Raji (cell line): ENCODE data around the gene MGRN1.

Source experiments
- POLR2A ChIP-seq: IDR thresholded peaks from 2 replicates; pipeline ENCODE4 v1.6.1; 2011; ENCODE audit warnings: low read depth, low read length, control low read depth; ENCODE audit not compliant: insufficient read depth

MGRN1 gene

GRCh38 chr16:4698321-4699045, 73.9 kb downstream of the MGRN1 start:
- TF ChIP-seq POLR2A: no peak

GRCh38 chr16:4699046-4699556, 74.5 kb downstream of the MGRN1 start:
- TF ChIP-seq POLR2A: no peak

GRCh38 chr16:4700380-4700996, 75.9 kb downstream of the MGRN1 start:
- no peak for TF ChIP-seq POLR2A

- no peak for TF ChIP-seq POLR2A
These were observed 76.5 kb downstream of the MGRN1 start for GRCh38 chr16:4700997-4701743.

- TF ChIP-seq POLR2A: no peak
These were observed 77.3 kb downstream of the MGRN1 start for GRCh38 chr16:4701791-4702465.

DNA sequence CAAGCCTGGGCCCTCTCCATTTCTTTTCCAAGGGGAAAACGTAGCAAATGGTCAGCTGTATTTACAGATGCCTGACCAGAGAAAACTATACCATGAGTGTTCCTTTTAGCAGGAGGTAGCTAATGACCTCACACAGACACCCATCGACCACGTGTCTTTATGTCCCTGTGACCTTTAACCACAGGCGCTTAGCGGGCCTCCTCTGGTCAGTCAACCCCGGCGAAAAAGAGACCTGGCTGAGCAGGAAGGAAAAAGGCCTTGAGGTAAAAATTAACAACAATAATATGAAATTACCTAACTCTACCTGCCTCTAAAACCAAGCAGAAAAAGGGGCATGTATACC, 77.8 kb downstream of the MGRN1 start:
- TF ChIP-seq POLR2A: no peak

- TF ChIP-seq POLR2A: no peak
These were observed 79.3 kb downstream of the MGRN1 start for GRCh38 chr16:4703906-4704305.

- no peak for TF ChIP-seq POLR2A
These were observed 79.9 kb downstream of the MGRN1 start for GRCh38 chr16:4704491-4704890.

DNA sequence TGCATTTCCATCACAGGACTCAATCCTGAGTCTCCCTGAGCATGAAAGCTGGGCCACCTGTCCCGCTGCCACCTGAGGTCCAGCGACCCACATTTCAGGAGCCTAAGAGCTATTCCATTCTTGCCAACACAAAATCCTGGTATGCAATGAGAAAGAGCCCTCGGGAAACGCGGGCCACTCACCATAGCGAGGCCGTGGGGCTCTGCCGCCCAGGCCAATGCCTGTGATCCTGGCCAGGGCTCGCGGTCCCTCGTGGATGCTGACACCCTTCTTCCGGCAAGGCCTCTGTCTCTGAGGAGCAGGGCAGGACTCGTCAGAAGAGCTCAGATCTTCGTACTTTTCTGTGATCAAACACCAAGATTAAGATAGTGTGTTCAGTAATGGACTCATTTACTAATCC, 80.3 kb downstream of the MGRN1 start:
- TF ChIP-seq POLR2A: no peak

- no peak for TF ChIP-seq POLR2A
These were observed 82.2 kb downstream of the MGRN1 start for GRCh38 chr16:4706871-4707270.

- TF ChIP-seq POLR2A: no peak
These were observed 84.9 kb downstream of the MGRN1 start for GRCh38 chr16:4709481-4709880.

DNA sequence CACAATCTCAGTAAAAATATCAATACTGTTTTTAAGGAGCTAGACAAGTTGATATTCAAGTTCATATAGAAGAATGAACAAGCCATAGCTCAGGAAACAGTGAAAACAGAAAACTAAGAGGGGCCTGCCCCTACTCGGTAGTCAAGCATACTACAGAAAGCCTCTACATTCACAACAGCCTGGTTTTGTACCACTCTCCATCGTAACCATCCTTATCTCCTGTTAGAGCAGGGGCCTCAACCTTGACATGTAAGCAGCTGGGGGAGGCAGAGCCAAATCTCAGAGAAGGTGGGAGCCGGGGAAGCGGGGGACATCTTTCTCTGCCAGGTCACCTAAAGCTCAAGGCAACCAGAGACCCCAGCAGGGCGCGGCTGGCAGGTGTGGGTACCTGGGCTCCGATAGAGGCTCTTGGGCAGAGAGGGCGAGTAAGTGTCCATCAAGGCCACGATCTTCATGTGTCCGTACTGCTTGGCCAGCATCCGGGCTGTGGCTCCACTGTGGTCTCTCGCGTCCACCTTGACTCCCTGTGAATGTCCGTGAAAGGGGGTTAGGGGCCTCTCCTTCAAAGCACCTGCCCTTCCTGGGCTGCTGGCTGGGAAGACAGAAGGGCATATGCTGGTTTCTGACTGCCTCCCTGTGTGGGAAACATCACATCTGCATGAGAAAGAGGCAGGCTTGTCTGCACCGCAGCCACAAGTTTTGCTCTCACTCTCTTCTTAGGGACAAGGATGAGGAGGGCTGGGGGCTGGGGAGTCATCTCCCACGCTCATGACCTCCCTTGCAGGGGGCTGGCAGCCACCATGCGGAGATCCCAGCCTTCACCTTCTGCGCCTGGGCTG, 89.3 kb downstream of the MGRN1 start:
- no peak for TF ChIP-seq POLR2A

GRCh38 chr16:4714996-4715395, 90.4 kb downstream of the MGRN1 start:
- no peak for TF ChIP-seq POLR2A

DNA sequence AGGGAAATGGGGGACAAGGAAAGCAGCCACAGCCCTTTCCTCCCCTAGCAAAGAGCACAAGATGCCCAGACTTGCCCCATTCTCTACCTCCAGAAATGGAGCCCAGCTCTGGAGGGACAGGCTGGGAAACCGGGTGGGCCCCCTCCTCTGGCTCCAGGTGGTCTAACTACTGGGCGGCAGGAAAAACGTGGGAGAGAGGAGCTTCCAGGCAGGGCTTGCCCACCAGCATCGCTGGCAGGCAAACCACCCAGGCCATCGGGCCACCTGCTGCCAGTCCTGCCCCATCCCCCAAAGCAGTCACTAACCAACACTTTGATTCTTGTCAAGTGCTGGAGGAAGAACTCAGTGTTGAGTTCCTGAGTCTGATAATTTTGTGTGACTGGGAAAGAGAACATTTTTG, 93.8 kb downstream of the MGRN1 start:
- TF ChIP-seq POLR2A: no peak

DNA sequence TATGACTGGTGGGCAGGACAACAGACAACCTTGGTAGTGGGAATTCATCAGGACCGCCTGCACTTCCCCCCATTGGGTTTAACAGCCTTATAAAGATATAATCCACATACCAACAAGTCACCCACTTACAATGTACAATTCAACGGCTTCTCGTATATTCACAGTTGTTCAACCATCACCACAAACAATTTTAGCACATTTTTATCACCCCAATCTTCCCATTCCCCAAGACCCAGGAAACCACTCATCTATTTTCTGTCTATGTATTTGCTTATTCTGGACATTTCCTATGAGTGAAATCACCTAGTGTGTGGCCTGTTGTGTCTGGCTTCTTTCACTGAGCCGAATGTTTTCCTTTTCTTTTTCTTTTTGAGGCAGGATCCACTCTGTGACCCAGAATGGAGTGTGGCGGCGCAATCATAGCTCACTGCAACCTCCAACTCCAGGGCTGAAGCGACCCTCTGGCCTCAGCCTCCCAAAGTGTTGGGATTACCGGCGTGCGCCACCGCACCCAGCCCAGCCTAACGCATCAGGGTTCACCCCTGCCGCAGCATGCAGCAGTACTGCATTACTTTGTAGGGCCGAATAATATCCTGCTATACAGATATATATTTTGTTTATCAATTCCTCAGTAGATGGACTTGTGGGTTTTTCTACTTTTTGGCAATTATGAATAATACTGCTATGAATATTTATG, 98.6 kb downstream of the MGRN1 start:
- no peak for TF ChIP-seq POLR2A
